Measurements from ENCODE around the gene DPP10.

The DPP10 gene

GRCh38 chr2:114812261-114812660 is 369.8 kb downstream of the DPP10 start:
- TF ChIP-seq YY1 (IDR thresholded peaks at IDR 0.05; ENCODE audit: low read depth) (no peak), NFIC (IDR thresholded peaks at IDR 0.05) (no peak), RAD21 (IDR thresholded peaks at IDR 0.05; ENCODE audit: low read depth) (no peak), EP300 (IDR thresholded peaks at IDR 0.05; ENCODE audit: borderline replicate concordance) (no peak), CEBPB (IDR thresholded peaks at IDR 0.05) (no peak), TCF12 (IDR thresholded peaks at IDR 0.05; ENCODE audit: low read depth) (no peak), TEAD4 (IDR thresholded peaks at IDR 0.05) (no peak), ZBTB7A (IDR thresholded peaks at IDR 0.05; ENCODE audit: low read depth) (no peak), EGR1 (IDR thresholded peaks at IDR 0.05) (no peak), FOXM1 (IDR thresholded peaks at IDR 0.05; ENCODE audit: borderline replicate concordance, low read depth) (no peak), MAX (IDR thresholded peaks at IDR 0.05) (no peak), CREB1 (IDR thresholded peaks at IDR 0.05; ENCODE audit: low read depth) (no peak), REST (IDR thresholded peaks at IDR 0.05; ENCODE audit: low read depth) (no peak), TAF1 (IDR thresholded peaks at IDR 0.05; ENCODE audit: low read depth) (no peak), USF1 (IDR thresholded peaks at IDR 0.05) (no peak)

GRCh38 chr2:114814355-114814754 is 371.9 kb downstream of the DPP10 start:
- no peak for TF ChIP-seq YY1 (IDR thresholded peaks at IDR 0.05; ENCODE audit: low read depth)
- TF ChIP-seq NFIC (IDR thresholded peaks at IDR 0.05): no peak
- no peak for TF ChIP-seq EGR1 (IDR thresholded peaks at IDR 0.05)

- TF ChIP-seq TCF12 (IDR thresholded peaks at IDR 0.05; ENCODE audit: low read depth) (no peak), MAX (IDR thresholded peaks at IDR 0.05) (no peak), ZBTB7A (IDR thresholded peaks at IDR 0.05; ENCODE audit: low read depth) (no peak)
Observed at GRCh38 chr2:114821055-114821454, 378.6 kb downstream of the DPP10 start.

GRCh38 chr2:114843963-114844362 is 401.5 kb downstream of the DPP10 start:
- TF ChIP-seq CEBPB (IDR thresholded peaks at IDR 0.05) (no peak), ZBTB7A (IDR thresholded peaks at IDR 0.05; ENCODE audit: low read depth) (no peak), TAF1 (IDR thresholded peaks at IDR 0.05; ENCODE audit: low read depth) (no peak), EP300 (IDR thresholded peaks at IDR 0.05; ENCODE audit: borderline replicate concordance) (no peak), REST (IDR thresholded peaks at IDR 0.05; ENCODE audit: low read depth) (no peak), TEAD4 (IDR thresholded peaks at IDR 0.05) (no peak), EGR1 (IDR thresholded peaks at IDR 0.05) (no peak), USF1 (IDR thresholded peaks at IDR 0.05) (no peak), NFIC (IDR thresholded peaks at IDR 0.05) (no peak), YY1 (IDR thresholded peaks at IDR 0.05; ENCODE audit: low read depth) (no peak), FOXM1 (IDR thresholded peaks at IDR 0.05; ENCODE audit: borderline replicate concordance, low read depth) (no peak)

GRCh38 chr2:114857196-114857595 is 414.8 kb downstream of the DPP10 start:
- TF ChIP-seq EP300 (IDR thresholded peaks at IDR 0.05; ENCODE audit: borderline replicate concordance) (no peak), CREB1 (IDR thresholded peaks at IDR 0.05; ENCODE audit: low read depth) (no peak), TCF12 (IDR thresholded peaks at IDR 0.05; ENCODE audit: low read depth) (no peak)

GRCh38 chr2:114859726-114860510 is 417.5 kb downstream of the DPP10 start:
- no peak for TF ChIP-seq EGR1 (IDR thresholded peaks at IDR 0.05)

- TF ChIP-seq REST (IDR thresholded peaks at IDR 0.05; ENCODE audit: low read depth) (no peak), TEAD4 (IDR thresholded peaks at IDR 0.05) (no peak), MAX (IDR thresholded peaks at IDR 0.05) (no peak), USF1 (IDR thresholded peaks at IDR 0.05) (no peak), RAD21 (IDR thresholded peaks at IDR 0.05; ENCODE audit: low read depth) (no peak), FOXM1 (IDR thresholded peaks at IDR 0.05; ENCODE audit: borderline replicate concordance, low read depth) (no peak), EGR1 (IDR thresholded peaks at IDR 0.05) (no peak), NFIC (IDR thresholded peaks at IDR 0.05) (no peak), EP300 (IDR thresholded peaks at IDR 0.05; ENCODE audit: borderline replicate concordance) (no peak), ZBTB7A (IDR thresholded peaks at IDR 0.05; ENCODE audit: low read depth) (no peak), TCF12 (IDR thresholded peaks at IDR 0.05; ENCODE audit: low read depth) (no peak), TAF1 (IDR thresholded peaks at IDR 0.05; ENCODE audit: low read depth) (no peak), YY1 (IDR thresholded peaks at IDR 0.05; ENCODE audit: low read depth) (no peak), CEBPB (IDR thresholded peaks at IDR 0.05) (no peak), CREB1 (IDR thresholded peaks at IDR 0.05; ENCODE audit: low read depth) (no peak)
Observed at GRCh38 chr2:114862243-114862642, 419.8 kb downstream of the DPP10 start.

Measured in Ishikawa (cell line).